HG02970 (cell line): ENCODE results near the gene FBXO28.
"Not testable (repeated sequence)": the region's sequence is repeated elsewhere in the genome, so short reads cannot be mapped to it uniquely, and the experiment has no call there.

Experiments
- ATAC-seq: cut with Tn5 transposase; IDR thresholded peaks from one replicate; pipeline ENCODE4 v1.9.1; 2021; ENCODE audit warnings: mild to moderate bottlenecking, moderate library complexity, moderate number of reproducible peaks; ENCODE audit not compliant: unreplicated experiment, low FRiP score

Gene FBXO28

GRCh38 chr1:224113918-224114786 is at the start of gene FBXO28:
Gene FBXO28 (plus strand): TSS chr1:224114111. CDS start chr1:224114130, 19 bp downstream.
- peak; percentile 87 for ATAC-seq

DNA sequence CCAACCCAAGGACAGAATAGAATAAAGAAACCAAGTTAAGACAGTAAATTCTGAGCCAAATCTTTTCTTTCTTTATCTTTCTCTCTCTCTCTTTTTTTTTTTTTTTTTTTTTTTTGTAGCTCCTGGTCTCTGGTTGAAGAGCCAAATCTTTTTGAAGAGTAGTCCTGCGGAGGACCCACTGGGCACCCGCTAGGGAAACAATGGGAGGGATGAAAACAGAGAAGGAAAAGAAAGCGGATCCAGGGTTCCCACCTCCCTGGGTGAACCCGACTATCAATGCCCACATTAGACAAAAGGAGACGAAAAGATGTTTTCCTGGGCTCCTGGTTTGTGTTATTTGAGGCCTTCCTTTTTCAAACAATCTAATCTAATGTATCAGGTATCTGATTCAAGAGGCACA is 49.8 kb upstream of the FBXO28 start:
- no peak for ATAC-seq

- no peak for ATAC-seq
Measured at GRCh38 chr1:224065455-224065854, 48.5 kb upstream of the FBXO28 start.

DNA sequence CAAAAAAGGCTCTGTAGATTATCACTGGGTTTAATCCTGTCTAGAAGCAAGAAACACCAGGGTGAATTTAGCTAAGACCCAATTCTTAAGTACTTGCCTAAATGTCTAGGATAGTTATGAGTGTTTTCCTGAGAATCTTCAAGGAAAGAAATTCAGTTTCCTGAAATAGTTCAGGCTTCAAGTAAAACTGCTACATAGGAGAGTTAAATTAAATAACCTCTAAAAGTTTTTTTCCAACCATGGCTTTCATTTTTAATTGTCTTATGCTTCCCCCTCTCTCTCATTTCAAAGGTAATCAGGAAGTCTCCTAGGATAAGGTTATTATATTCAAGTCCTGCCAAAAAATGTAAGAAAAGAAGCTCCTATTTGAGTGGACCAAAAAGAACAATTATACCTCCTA is 46.7 kb upstream of the FBXO28 start:
- no peak for ATAC-seq

DNA sequence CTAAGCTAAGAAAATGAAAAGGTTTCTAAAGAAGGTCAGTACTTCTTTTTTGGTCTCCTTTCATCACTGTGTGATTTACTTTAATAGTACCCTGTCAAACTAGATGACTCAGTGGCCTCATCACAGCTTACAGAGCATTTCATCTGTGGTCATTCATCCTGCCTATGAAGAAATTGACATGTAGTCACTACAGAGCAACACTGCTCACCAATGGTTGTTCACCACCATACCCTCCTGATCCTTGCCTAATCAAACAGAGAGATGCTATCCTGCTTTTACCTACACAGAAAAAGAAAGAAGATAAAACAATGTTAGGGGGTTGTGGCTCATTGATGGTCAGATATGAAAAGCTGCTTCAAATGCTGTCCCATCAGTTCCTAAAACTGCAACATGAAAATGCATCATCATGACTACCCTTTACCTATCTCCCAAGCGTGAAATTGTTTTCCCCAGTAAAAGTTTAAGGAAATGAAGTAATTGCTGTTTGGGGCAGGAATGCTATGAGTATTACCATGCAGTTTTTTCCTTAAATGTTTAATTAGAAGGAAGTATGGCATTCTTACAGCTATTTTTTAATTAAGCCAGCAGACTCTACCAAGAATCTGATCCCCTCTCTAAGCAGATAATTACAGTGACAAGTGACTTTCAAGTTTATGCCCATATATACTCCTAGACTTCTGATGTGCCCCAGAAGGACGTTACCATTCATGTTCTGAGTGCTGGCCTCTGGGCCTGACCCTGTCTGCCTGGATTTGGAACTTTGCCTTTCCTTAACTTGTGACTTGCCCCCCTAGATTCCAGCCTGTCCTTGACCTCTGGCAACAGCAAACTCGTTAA is 46.1 kb upstream of the FBXO28 start:
- ATAC-seq, result no peak

DNA sequence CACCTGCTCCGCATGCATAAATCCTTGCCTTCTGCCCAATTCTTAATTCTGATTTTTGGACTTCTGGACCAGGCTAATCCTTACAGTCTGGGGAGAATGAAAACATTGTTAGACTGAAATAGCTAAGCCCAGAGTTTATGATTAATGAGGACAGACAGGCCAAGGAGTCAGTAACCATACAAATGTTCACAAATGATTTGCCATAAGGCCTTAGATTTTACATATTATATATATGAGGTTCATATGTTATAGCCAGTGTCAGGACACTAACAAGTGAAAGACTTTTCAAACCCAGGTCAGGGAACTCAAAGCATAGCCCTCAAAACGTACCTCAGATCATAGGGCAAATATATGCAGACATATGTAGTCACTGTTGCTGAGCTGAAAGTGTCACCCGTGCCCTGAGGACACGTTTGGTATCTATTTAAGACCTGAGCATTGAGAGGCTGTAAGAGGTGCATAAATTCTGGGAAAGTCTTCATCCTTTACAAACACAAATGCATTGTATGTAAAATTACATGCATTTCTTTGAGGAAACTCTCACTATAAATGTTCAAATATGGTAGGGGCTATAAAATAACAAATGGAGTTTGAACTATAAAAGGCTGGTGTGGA is 45.3 kb upstream of the FBXO28 start:
- ATAC-seq, result no peak

- no peak for ATAC-seq
Measured at GRCh38 chr1:224069138-224069537, 44.8 kb upstream of the FBXO28 start.

GRCh38 chr1:224070521-224070920 is 43.4 kb upstream of the FBXO28 start:
- no peak for ATAC-seq

DNA sequence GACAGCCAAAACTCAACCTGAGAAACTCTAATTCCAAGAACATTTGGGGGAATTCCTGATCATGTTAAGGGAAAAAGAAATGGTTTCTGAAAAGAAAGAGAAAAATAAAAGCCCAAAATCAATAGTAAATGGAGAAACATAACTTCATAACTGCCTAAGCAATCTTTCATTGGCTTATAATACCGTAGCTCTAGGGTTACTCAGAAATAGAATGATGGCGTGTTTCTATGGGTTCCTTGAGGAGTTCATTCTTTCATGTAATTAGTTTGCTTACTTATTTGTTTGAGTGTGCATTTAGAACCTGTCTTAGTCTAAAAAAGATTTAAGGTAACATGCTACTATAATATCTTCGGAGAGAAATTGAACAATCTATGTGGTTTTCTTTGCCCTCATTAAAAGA is 37.5 kb upstream of the FBXO28 start:
- ATAC-seq, result no peak

DNA sequence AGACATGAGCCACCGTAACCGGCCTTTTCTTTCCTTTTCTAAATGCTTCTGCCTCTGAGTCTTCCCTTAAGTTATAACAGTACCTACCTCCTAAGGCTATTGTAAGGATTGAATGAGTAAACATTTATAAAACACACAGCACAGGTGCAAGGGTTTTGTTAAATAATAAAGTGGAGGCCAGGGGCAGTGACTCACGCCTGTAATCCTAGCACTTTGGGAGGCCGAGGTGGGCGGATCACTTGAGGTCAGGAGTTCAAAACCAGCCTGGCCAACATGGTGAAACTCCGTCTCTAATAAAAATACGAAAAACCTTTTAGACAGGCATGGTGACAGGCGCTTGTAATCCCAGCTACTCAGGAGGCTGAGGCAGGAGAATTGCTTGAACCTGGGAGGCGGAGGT is 34.3 kb upstream of the FBXO28 start:
- not testable (repeated sequence) for ATAC-seq

- ATAC-seq, result no peak
Measured at GRCh38 chr1:224080115-224080774, 33.7 kb upstream of the FBXO28 start.

- ATAC-seq, result no peak
Measured at GRCh38 chr1:224081604-224082003, 32.3 kb upstream of the FBXO28 start.

DNA sequence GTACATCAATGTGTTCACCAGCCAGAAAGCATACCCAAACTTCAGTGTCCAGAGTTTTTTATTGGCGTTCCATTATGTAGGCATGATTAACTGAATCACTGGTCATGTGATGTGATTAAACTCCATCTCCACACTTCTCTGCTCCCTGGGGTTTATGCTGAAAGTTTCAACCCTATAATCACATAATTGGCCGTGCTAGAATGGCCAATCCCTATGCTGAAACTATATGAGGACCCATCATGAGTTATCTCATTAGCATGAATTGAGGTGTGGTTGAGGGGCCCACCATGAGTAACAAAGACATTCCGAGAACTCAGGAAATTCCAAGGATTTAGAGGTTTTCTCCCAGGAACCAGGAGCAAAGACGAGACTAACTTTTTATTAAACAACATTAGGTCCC is 31.8 kb upstream of the FBXO28 start:
- ATAC-seq, result no peak

DNA sequence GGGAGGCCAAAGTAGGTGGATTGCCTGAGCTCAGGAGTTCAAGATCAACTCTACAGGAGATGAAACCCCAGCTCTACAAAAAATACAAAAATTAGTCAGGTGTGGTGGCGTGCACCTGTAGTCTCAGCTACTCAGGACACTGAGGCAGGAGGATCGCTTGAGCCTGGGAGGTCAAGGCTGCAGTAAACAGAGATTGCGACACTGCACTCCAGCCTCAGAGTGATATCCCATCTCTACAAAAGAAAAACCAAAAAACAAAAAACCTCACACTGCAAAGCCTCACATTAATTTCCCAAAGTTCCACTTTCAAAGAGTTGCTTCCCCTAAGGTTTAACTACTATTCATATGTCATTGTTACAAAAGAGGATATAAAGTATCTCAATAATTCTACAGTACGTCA is 29.0 kb upstream of the FBXO28 start:
- no peak for ATAC-seq

GRCh38 chr1:224085421-224086108 is 28.3 kb upstream of the FBXO28 start:
- ATAC-seq, result no peak

DNA sequence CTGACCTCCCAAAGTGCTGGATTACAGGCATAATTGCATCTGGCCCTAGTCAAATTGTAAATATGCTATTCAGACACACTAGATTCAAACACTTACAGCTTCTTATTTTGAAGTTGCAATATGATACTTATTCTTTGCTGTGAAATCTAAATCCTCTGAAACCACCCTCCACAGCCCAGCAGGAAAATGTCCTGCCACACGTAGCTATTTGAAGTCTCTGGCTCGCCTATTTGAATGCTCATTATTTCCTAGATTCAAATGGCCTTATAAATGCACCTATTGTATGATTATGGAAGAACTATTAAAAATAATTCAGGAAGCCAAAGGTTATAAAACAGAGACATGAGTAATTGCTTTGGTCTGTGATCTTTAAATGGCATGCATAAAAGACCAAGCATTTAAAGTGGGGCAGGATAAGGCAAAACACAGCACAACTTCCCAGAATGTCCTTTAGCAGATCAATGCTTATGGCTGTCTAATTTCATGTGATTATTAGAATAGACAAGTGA is 26.6 kb upstream of the FBXO28 start:
- ATAC-seq, result no peak

DNA sequence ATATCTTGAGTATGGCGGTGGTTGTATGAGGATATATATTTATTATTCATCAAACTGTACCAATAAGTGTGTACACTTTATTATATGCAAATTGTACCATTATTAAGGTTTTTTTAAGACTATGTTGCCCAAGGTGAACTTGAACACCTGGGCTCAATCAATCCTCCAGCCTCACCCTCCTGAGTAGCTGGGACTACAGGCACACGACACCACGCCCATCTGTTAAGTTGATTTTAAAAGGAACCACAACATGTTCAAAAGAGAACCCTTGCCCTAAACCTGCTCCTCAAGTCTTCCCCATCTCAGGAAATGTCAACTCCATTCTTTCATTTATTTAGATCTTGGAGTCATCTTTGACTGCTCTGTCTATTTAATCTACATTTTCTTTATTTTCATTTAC is 24.3 kb upstream of the FBXO28 start:
- no peak for ATAC-seq

DNA sequence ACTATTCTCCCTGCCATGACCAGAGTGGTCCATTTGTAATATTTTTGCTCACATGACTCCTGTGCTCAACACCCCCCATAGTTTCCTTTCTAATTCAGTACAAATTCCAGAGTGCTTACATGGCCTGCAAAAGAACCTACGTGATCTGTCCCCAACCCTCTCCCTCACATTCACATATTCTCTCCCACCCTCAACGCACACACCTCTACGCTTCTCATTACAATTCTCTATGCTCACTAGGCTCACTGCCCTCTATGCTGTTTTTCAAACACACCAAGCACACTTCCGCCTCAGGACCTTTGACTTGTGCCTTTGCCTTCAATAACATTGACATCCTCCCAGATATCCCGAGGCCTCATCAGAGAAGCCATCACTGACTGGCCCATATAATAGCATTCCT is 23.8 kb upstream of the FBXO28 start:
- no peak for ATAC-seq

- ATAC-seq, result no peak
Measured at GRCh38 chr1:224092111-224092510, 21.8 kb upstream of the FBXO28 start.

DNA sequence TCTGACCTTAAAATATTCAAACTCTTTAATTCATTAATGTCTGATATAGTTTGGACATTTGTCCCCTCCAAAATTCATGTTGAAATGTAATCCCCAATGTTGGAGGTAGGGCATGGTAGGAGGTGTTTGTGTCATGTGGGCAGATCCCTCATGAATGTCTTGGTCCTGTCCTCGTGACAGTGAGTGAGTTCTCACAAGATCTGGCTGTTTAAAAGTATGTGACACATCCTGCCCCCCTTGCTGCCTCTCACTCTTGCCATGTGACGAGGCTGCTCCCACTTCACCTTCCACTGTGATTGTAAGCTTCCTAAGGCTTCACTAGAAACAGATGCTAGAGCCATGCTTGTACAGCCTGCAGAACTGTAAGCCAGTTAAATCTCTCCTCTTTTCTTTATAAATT is 21.3 kb upstream of the FBXO28 start:
- no peak for ATAC-seq
